ENCODE data around the gene TCEAL3.
"Not testable (repeated sequence)": the region's sequence is repeated elsewhere in the genome, so short reads cannot be mapped to it uniquely, and the experiment has no call there.

TCEAL3 gene

GRCh38 chrX:103607364-103608305, at the start of gene TCEAL3:
TSS of gene TCEAL3 (plus strand) at chrX:103607963. CDS start at chrX:103609065, 1,102 bp downstream.
- DNase-seq = peak in 51 of 56 donors; percentile 1 to 78 (median 34)

GRCh38 chrX:103560256-103560655, 47.5 kb upstream of the TCEAL3 start:
- no peak for DNase-seq

GRCh38 chrX:103562801-103563200, 45.0 kb upstream of the TCEAL3 start:
- DNase-seq = no peak

GRCh38 chrX:103565197-103565596, 42.6 kb upstream of the TCEAL3 start:
- DNase-seq = no peak

- no peak for DNase-seq
Observed at GRCh38 chrX:103565752-103566151, 42.0 kb upstream of the TCEAL3 start.

GRCh38 chrX:103571121-103571520, 36.6 kb upstream of the TCEAL3 start:
- DNase-seq = no peak

- DNase-seq = no peak
Observed at GRCh38 chrX:103571726-103572125, 36.0 kb upstream of the TCEAL3 start.

GRCh38 chrX:103573202-103573601, 34.6 kb upstream of the TCEAL3 start:
- DNase-seq = no peak

GRCh38 chrX:103584596-103584995, 23.2 kb upstream of the TCEAL3 start:
- peak in 6 of 56 donors; percentile 0 to 7 (median 3) for DNase-seq

- DNase-seq = peak in 53 of 56 donors; percentile 1 to 74 (median 38)
Observed at GRCh38 chrX:103585411-103586313, 22.1 kb upstream of the TCEAL3 start, which contains the start of gene TCEAL4. TSS of gene TCEAL4 (plus strand) at chrX:103585515. CDS start at chrX:103586676, 1,161 bp downstream.

- peak in 25 of 56 donors; percentile 1 to 30 (median 11) for DNase-seq
Observed at GRCh38 chrX:103586314-103586646, 21.5 kb upstream of the TCEAL3 start.

GRCh38 chrX:103586659-103587058, 21.1 kb upstream of the TCEAL3 start:
- no peak for DNase-seq

- DNase-seq = not testable (repeated sequence)
Observed at GRCh38 chrX:103592295-103592694, 15.5 kb upstream of the TCEAL3 start.

- DNase-seq = not testable (repeated sequence)
Observed at GRCh38 chrX:103595202-103595601, 12.6 kb upstream of the TCEAL3 start.

GRCh38 chrX:103608306-103608963, 672 bp downstream of the TCEAL3 start:
- DNase-seq = peak in 14 of 56 donors; percentile 2 to 52 (median 14)

- no peak for DNase-seq
Observed at GRCh38 chrX:103610282-103610681, 2.5 kb downstream of the TCEAL3 start.

GRCh38 chrX:103613362-103613890, 5.7 kb downstream of the TCEAL3 start:
- DNase-seq = no peak

GRCh38 chrX:103614999-103615398, 7.2 kb downstream of the TCEAL3 start:
- DNase-seq = no peak

GRCh38 chrX:103615781-103616371, 8.1 kb downstream of the TCEAL3 start:
- DNase-seq = no peak

- no peak for DNase-seq
Observed at GRCh38 chrX:103616676-103617186, 9.0 kb downstream of the TCEAL3 start.
